GM12878 (cell line): ENCODE measurements around the gene GLB1L.

Experiments used
- ATF7 ChIP-seq: fragments of 450-650 bp; IDR thresholded peaks from 2 replicates; pipeline ENCODE4 v1.6.1; 2016; ENCODE audit warnings: low read depth, mild to moderate bottlenecking
- BMI1 ChIP-seq: fragments of 450-650 bp; IDR thresholded peaks from 2 replicates; pipeline ENCODE4 v1.6.1; 2016; ENCODE audit warnings: mild to moderate bottlenecking, moderate library complexity, borderline replicate concordance
- CBX5 ChIP-seq: sonication (generic); IDR thresholded peaks from 2 replicates; pipeline ENCODE4 v1.6.1; 2016; ENCODE audit warnings: low read depth, moderate library complexity, mild to moderate bottlenecking, inconsistent platforms
- CHD2 ChIP-seq: IDR thresholded peaks from 2 replicates; pipeline ENCODE4 v1.6.1; 2011; ENCODE audit warnings: low read depth, low read length, improper control_type of control experiment, borderline replicate concordance
- EED ChIP-seq: sonication (generic); IDR thresholded peaks from 2 replicates; pipeline ENCODE4 v1.6.1; 2016; ENCODE audit warnings: antibody characterized with exemption, low read depth
- GABPA ChIP-seq: IDR thresholded peaks from 2 replicates; pipeline ENCODE4 v1.6.1; 2014; ENCODE audit warnings: antibody characterized with exemption, low read depth, mild to moderate bottlenecking, inconsistent platforms
- MAX ChIP-seq: IDR thresholded peaks from 2 replicates; pipeline ENCODE4 v1.6.1; 2012; ENCODE audit warnings: low read depth, low read length, improper control_type of control experiment
- POLR2A ChIP-seq: IDR thresholded peaks from 2 replicates; pipeline ENCODE4 v1.6.1; 2011; ENCODE audit warnings: low read depth, mild to moderate bottlenecking, low read length
- RB1 ChIP-seq: fragments of 450-650 bp; formaldehyde crosslinking; IDR thresholded peaks from 2 replicates; pipeline ENCODE4 v1.6.1; 2017; ENCODE audit warnings: mild to moderate bottlenecking, borderline replicate concordance
- REST ChIP-seq: IDR thresholded peaks from 2 replicates; pipeline ENCODE4 v1.6.1; 2012; ENCODE audit warnings: mild to moderate bottlenecking, low read depth, low read length
- SMC3 ChIP-seq: IDR thresholded peaks from 2 replicates; pipeline ENCODE4 v1.6.1; 2011; ENCODE audit warnings: low read length, improper control_type of control experiment, borderline replicate concordance
- USF2 ChIP-seq: IDR thresholded peaks from 2 replicates; pipeline ENCODE4 v1.6.1; 2011; ENCODE audit warnings: low read depth, low read length, improper control_type of control experiment, borderline replicate concordance
- YBX1 ChIP-seq: fragments of 450-650 bp; IDR thresholded peaks from 2 replicates; pipeline ENCODE4 v1.6.1; 2016; ENCODE audit warnings: antibody characterized with exemption

GRCh38 chr2:219246559-219246958 is 1.3 kb upstream of the GLB1L start:
- TF ChIP-seq ATF7 (no peak), RB1 (no peak), MAX (no peak), YBX1 (no peak), USF2 (no peak), GABPA (no peak), CHD2 (no peak), EED (no peak), POLR2A (no peak), CBX5 (no peak), BMI1 (no peak), REST (no peak), SMC3 (no peak)
